Measurements from ENCODE around the gene GREM2.

- TF ChIP-seq CTCF (IDR thresholded peaks at IDR 0.05) = no peak
- no peak for TF ChIP-seq POLR2AphosphoS5 (IDR thresholded peaks at IDR 0.05)
Measured at GRCh38 chr1:240649733-240650721, 38.1 kb upstream of the GREM2 start.

Data from prostate gland (tissue), 2 donors.